ENCODE measurements around the gene POLR1H.

The POLR1H gene

GRCh38 chr6:30062471-30063178, 1.6 kb downstream of the POLR1H start:
- no peak for DNase-seq (ENCODE audit: low spot score)

GRCh38 chr6:30063315-30063714, 2.2 kb downstream of the POLR1H start:
- no peak for DNase-seq (ENCODE audit: low spot score)

- no peak for DNase-seq (ENCODE audit: low spot score)
Measured at GRCh38 chr6:30066082-30066481, 5.0 kb downstream of the POLR1H start.

DNA sequence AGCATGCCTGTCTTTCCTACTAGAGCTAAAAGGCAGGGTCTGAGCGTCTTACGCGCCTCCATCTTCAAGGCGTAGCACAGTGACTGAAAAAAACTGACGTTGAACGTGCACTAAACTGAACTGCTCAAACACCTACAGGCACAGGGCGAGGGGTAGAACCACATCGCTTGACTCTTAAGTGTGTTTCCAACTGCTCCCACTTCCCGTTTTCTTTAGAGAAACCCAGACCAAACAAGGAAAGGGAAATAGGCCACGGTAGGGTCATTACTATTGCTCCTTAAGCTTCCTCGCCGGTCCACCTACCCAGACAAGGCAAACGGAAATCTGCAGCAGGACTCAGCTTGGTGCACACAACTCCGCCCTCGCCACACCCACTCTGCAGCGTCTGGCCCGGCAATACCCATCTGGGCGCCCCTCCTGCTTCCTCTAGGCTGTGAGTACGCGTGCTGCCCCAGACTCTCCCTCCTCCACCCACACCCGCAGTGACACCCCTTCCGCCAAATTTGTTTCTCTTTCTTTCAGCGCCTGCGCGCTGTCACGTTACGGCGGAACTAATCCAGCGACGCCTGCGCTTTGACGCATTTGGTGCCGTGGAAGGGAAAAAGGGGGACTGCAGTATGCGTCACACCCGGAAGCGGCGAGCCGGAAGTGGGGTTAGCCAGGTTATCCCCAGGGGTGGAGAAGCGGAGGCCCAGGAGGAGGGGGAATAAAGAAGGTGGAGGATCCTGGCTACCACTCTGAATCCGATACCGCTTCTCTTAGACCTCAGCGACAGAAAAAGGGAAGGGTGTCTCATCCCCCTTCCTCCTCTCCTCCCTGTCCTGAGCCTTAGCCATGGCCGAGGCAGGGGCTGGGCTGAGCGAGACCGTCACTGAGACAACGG, 5.8 kb downstream of the POLR1H start, which contains the start of gene PPP1R11:
Gene PPP1R11, plus strand, starts transcription at position 622 of the 883 bp plus-strand sequence. Its CDS starts 213 bp downstream, at position 835.
- DNase-seq (ENCODE audit: low spot score) = peak; percentile 99

GRCh38 chr6:30067460-30068139, 6.5 kb downstream of the POLR1H start:
- no peak for DNase-seq (ENCODE audit: low spot score)

DNA sequence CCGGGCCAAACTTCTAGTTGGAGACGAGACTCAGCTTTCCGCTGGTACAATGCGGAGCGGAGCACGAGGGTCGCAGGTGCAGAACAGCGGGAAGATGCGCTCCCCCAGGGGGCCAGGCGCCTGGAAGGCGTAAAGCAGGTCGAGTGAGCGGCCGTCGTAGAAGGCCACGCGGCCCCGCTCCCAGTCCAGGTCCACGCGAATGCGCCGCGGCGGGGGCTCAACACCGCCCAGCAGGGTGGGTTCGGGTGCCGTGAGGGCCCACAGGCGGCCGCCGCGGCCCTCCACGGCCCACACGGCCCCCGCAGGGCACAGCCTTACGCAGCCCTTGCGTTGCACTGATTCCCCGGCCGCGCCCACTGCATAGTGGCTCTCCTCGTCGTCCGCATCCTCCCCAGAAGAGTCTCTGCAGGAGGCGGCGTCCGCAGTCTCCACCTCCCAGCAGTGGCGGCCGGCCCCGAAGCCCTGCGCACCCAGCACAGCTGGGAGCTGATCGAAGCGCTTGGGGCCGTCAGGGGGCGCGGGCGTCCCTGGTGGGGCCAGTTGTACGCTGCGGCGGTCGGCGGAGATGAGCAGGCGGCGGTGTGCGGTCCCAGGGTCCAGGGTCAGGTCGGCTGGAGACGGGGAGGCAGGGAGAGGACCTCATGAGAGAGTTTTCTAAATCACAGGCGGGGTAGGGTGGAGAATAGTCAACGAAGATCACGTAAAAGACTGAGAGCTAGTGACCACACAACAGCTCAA, 10.2 kb downstream of the POLR1H start:
- no peak for DNase-seq (ENCODE audit: low spot score)

DNA sequence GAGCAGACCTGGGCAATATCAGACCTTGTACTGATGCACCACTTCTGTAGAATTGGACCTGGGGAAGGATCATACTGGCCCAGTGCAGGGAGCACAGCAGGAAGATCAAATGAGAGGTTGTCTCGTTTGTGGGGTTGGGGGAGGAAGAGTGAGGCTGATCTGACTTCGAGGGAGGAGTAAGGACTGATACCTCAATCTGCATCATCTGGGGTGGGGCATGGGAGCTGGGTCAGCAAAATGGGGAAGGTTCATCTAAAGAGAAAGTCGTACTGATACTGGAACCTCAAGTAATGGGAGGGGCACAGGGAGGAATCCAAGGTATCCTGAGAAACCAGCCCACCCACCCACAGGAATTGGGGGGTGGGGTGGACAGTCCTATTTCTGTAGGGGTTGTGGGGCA, 10.8 kb downstream of the POLR1H start:
- DNase-seq (ENCODE audit: low spot score) = no peak

- no peak for DNase-seq (ENCODE audit: low spot score)
Measured at GRCh38 chr6:30073489-30074235, 12.6 kb downstream of the POLR1H start.

DNA sequence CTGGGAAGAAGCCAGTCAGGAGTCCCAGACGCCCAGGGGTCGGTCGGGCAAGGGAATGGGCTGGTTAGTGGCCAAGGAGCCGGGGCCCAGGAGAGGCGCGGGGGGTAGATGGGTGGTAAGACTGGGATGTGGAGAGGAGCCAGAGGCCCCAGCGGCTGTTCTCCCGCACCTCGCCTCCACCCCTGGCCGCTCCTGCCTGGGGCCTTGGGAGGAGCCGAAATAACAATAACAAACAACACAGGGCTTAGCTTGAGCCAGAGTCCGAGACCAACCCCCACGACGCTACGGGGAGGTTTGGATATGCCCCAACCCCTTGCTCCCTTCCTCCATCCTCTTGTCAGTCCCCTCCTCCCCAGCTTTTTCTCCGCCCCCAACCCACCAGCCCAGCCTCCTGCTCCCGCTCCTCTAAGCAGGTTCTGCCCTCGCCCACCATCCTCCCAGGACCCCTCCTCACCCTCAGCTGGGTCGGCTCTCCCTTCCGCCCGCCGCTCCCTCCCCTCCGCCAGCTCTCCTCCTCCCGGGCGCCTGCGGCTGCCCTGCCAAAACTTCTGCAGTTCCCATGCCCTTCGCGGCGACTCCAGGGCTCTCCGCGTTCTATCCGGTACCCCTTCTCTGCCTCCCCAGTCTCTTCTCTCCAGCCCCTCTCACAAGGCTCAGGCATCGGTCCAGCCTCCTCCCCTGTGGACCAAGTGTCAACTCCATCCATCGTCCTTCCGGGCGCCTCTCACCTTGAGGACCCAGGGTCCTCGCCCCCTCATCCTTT, 13.4 kb downstream of the POLR1H start:
- DNase-seq (ENCODE audit: low spot score) = no peak

DNA sequence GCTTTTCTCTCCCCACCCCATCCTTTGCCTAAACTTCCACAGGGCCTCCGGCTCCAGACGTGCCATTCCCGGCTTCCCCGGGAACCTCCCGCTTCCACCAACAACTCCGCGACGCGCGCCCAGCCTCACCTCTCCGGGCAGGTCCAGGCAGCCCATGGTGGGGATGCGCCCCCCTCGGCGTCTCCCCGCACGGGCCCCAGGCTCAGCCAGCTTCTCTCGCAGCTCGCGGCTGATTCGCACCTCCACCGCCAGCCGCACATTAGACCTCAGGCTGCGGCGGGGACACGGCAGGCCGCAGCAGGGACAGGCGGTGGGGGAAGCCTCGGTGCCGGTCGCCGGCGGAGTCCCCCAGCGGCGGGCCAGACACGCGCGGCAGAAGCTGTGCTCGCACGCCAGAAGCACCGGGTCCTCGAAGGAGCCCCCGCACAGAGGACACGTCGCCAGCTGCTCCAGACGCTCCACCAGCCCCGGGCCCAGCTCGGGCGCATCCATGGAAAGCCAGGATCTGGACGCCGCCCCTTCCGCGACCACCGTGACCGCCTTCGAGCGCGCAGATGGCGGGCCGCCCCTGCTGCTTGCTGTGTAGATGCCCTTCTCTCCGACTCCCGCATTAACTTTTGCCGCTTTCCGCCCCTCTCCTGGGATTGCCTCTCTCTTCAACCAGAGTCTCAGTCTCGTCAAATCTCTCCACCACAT, 14.2 kb downstream of the POLR1H start, which contains the start of gene RNF39:
Gene RNF39, minus strand, starts transcription at position 676 of the 696 bp plus-strand sequence. Its CDS starts 184 bp downstream, at position 492.
- DNase-seq (ENCODE audit: low spot score) = no peak

- DNase-seq (ENCODE audit: low spot score) = peak; percentile 33
Measured at GRCh38 chr6:30075790-30076732, 15.0 kb downstream of the POLR1H start.

GRCh38 chr6:30077218-30077617, 16.2 kb downstream of the POLR1H start:
- no peak for DNase-seq (ENCODE audit: low spot score)

- DNase-seq (ENCODE audit: low spot score) = no peak
Measured at GRCh38 chr6:30087876-30088275, 26.8 kb downstream of the POLR1H start.

DNA sequence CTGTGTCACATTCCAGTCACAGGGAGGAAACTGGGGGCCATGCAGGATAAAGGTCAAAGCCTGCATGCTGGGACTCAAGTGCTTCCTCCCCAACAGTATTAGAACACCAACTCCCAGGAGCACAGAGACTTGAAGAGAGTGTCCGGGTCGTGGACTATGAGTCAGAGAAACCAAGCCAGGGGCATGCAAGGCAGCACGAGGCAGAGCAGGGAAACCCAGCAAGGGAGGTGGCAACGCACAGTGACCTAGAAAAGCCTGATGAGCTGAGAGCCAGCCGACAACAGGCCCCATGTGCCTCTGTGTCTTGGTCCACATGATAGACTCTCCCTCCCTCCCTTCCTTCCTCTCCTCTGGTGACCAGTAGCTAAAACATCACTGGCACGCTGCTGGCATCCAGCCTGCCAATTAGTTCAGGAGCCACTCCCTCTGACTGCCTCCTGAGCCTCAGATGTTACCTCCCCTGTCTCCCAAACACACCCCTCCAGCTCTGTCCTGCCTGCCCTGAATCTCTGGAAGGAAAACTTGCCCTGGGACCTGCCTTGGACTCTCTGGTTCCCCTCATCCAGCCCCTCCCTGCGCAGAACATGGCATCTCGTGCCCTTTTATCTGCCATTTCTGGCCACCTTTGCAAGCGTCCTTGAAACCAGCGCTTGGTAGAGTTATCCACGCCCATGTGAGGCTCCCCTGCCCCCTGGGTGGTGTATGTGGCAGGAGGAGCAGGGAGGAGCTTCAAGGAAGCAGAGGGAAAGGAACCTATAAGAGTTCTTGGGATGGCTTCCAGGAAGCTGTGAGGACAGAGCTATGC, 30.7 kb downstream of the POLR1H start:
- no peak for DNase-seq (ENCODE audit: low spot score)

GRCh38 chr6:30092852-30093543, 31.9 kb downstream of the POLR1H start:
- DNase-seq (ENCODE audit: low spot score) = no peak

- DNase-seq (ENCODE audit: low spot score) = no peak
Measured at GRCh38 chr6:30093951-30094661, 33.0 kb downstream of the POLR1H start.

All from hematopoietic multipotent progenitor cell treated with erythropoietin and hydrocortisone succinate and interleukin-3 and kit ligand, for 17 days (in vitro differentiated cells).